ENCODE data around the gene DEFB114.

- TF ChIP-seq, protein P1, sequence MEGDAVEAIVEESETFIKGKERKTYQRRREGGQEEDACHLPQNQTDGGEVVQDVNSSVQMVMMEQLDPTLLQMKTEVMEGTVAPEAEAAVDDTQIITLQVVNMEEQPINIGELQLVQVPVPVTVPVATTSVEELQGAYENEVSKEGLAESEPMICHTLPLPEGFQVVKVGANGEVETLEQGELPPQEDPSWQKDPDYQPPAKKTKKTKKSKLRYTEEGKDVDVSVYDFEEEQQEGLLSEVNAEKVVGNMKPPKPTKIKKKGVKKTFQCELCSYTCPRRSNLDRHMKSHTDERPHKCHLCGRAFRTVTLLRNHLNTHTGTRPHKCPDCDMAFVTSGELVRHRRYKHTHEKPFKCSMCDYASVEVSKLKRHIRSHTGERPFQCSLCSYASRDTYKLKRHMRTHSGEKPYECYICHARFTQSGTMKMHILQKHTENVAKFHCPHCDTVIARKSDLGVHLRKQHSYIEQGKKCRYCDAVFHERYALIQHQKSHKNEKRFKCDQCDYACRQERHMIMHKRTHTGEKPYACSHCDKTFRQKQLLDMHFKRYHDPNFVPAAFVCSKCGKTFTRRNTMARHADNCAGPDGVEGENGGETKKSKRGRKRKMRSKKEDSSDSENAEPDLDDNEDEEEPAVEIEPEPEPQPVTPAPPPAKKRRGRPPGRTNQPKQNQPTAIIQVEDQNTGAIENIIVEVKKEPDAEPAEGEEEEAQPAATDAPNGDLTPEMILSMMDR (IDR thresholded peaks at IDR 0.05) = no peak
- TF ChIP-seq EZH2 (IDR thresholded peaks at IDR 0.05; ENCODE audit: borderline replicate concordance, insufficient read depth, low read depth, low read length, poor library complexity, severe bottlenecking) = no peak
Measured at GRCh38 chr6:49950415-49950751, 13.6 kb downstream of the DEFB114 start.
